ENCODE data around the gene GET4.

GET4 gene

GRCh38 chr7:898460-898854 lies 22.1 kb downstream of the GET4 start:
- no peak overlapping the region for H2AFZ ChIP-seq (ENCODE audit: low read depth, low read length)
- no peak overlapping the region for H3K9ac ChIP-seq (ENCODE audit: low read length)
- H3K27ac ChIP-seq (ENCODE audit: low read length), result no peak overlapping the region
- H3K9me3 ChIP-seq (ENCODE audit: insufficient read depth, low read length), result no peaks in the 10 kb centered on the region
- no peaks in the 10 kb centered on the region for H3K27me3 ChIP-seq (ENCODE audit: low read depth, low read length)
- H3K79me2 ChIP-seq (ENCODE audit: low read length), result no peaks in the 10 kb centered on the region
- no peak overlapping the region for H3K4me3 ChIP-seq (ENCODE audit: low read length)
- peaks cover 3% of the 10 kb centered on the region for H3K36me3 ChIP-seq (replicated peaks; ENCODE audit: low read depth, low read length)
- H4K20me1 ChIP-seq (ENCODE audit: insufficient read depth, low read length), result no peaks in the 10 kb centered on the region
- H3K4me1 ChIP-seq (ENCODE audit: low read length), result no peaks in the 10 kb centered on the region
- H3K4me2 ChIP-seq (ENCODE audit: low read length), result no peak overlapping the region
- no peak for TF ChIP-seq EZH2phosphoT487 (IDR thresholded peaks at IDR 0.05; ENCODE audit: low read depth)
- no peak for TF ChIP-seq CTCF (IDR thresholded peaks at IDR 0.05; ENCODE audit: low read depth, low read length)

- H3K79me2 ChIP-seq (ENCODE audit: low read length), result no peaks in the 10 kb centered on the region
- TF ChIP-seq EZH2phosphoT487 (IDR thresholded peaks at IDR 0.05; ENCODE audit: low read depth) (no peak), CTCF (IDR thresholded peaks at IDR 0.05; ENCODE audit: low read depth, low read length) (no peak)
- H3K27me3 ChIP-seq (ENCODE audit: low read depth, low read length), result no peaks in the 10 kb centered on the region
- H3K4me3 ChIP-seq (ENCODE audit: low read length), result no peak overlapping the region
- no peak overlapping the region for H3K9ac ChIP-seq (ENCODE audit: low read length)
- no peak overlapping the region for H2AFZ ChIP-seq (ENCODE audit: low read depth, low read length)
- no peaks in the 10 kb centered on the region for H3K4me1 ChIP-seq (ENCODE audit: low read length)
- no peak overlapping the region for H3K4me2 ChIP-seq (ENCODE audit: low read length)
- no peaks in the 10 kb centered on the region for H4K20me1 ChIP-seq (ENCODE audit: insufficient read depth, low read length)
- H3K27ac ChIP-seq (ENCODE audit: low read length), result no peak overlapping the region
- H3K9me3 ChIP-seq (ENCODE audit: insufficient read depth, low read length), result no peaks in the 10 kb centered on the region
- no peaks in the 10 kb centered on the region for H3K36me3 ChIP-seq (replicated peaks; ENCODE audit: low read depth, low read length)
Measured at GRCh38 chr7:898855-899681, 22.7 kb downstream of the GET4 start.

- Histone ChIP-seq H3K4me2 (ENCODE audit: low read length) (no peak overlapping the region), H3K4me1 (ENCODE audit: low read length) (no peaks in the 10 kb centered on the region), H3K9ac (ENCODE audit: low read length) (no peak overlapping the region), H3K9me3 (ENCODE audit: insufficient read depth, low read length) (no peaks in the 10 kb centered on the region), H2AFZ (ENCODE audit: low read depth, low read length) (no peak overlapping the region), H4K20me1 (ENCODE audit: insufficient read depth, low read length) (no peaks in the 10 kb centered on the region), H3K79me2 (ENCODE audit: low read length) (no peaks in the 10 kb centered on the region), H3K27ac (ENCODE audit: low read length) (no peak overlapping the region), H3K4me3 (ENCODE audit: low read length) (no peak overlapping the region), H3K27me3 (ENCODE audit: low read depth, low read length) (no peaks in the 10 kb centered on the region), H3K36me3 (replicated peaks; ENCODE audit: low read depth, low read length) (no peaks in the 10 kb centered on the region)
- TF ChIP-seq EZH2phosphoT487 (IDR thresholded peaks at IDR 0.05; ENCODE audit: low read depth) (no peak), CTCF (IDR thresholded peaks at IDR 0.05; ENCODE audit: low read depth, low read length) (no peak)
Measured at GRCh38 chr7:899806-900205, 23.5 kb downstream of the GET4 start.

- TF ChIP-seq CTCF (IDR thresholded peaks at IDR 0.05; ENCODE audit: low read depth, low read length), result no peak
- TF ChIP-seq EZH2phosphoT487 (IDR thresholded peaks at IDR 0.05; ENCODE audit: low read depth), result no peak
- no peak overlapping the region for H3K4me2 ChIP-seq (ENCODE audit: low read length)
Measured at GRCh38 chr7:900331-901040, 24.1 kb downstream of the GET4 start.

More at GRCh38 chr7:900331-901040, 24.1 kb downstream of the GET4 start:
- H3K4me1 ChIP-seq (ENCODE audit: low read length), result no peaks in the 10 kb centered on the region
- H3K9me3 ChIP-seq (ENCODE audit: insufficient read depth, low read length), result no peaks in the 10 kb centered on the region
- H3K27me3 ChIP-seq (ENCODE audit: low read depth, low read length), result no peaks in the 10 kb centered on the region
- no peak overlapping the region for H3K4me3 ChIP-seq (ENCODE audit: low read length)
- no peak overlapping the region for H3K9ac ChIP-seq (ENCODE audit: low read length)
- no peaks in the 10 kb centered on the region for H4K20me1 ChIP-seq (ENCODE audit: insufficient read depth, low read length)
- no peaks in the 10 kb centered on the region for H3K79me2 ChIP-seq (ENCODE audit: low read length)
- no peaks in the 10 kb centered on the region for H3K36me3 ChIP-seq (replicated peaks; ENCODE audit: low read depth, low read length)
- H3K27ac ChIP-seq (ENCODE audit: low read length), result no peak overlapping the region
- no peak overlapping the region for H2AFZ ChIP-seq (ENCODE audit: low read depth, low read length)
